NCI-H2081 treated with DMSO at 0.1 percent for 48 hours (cell line): Measurements from ENCODE around the gene SIK2.
A peak's percentile ranks its signal among the peaks of the same experiment; 100 is the strongest.

Source experiments
- DNase-seq: peaks from one replicate; lab custom pipeline; 2025; lab: John Stamatoyannopoulos, UW

Gene SIK2

DNA sequence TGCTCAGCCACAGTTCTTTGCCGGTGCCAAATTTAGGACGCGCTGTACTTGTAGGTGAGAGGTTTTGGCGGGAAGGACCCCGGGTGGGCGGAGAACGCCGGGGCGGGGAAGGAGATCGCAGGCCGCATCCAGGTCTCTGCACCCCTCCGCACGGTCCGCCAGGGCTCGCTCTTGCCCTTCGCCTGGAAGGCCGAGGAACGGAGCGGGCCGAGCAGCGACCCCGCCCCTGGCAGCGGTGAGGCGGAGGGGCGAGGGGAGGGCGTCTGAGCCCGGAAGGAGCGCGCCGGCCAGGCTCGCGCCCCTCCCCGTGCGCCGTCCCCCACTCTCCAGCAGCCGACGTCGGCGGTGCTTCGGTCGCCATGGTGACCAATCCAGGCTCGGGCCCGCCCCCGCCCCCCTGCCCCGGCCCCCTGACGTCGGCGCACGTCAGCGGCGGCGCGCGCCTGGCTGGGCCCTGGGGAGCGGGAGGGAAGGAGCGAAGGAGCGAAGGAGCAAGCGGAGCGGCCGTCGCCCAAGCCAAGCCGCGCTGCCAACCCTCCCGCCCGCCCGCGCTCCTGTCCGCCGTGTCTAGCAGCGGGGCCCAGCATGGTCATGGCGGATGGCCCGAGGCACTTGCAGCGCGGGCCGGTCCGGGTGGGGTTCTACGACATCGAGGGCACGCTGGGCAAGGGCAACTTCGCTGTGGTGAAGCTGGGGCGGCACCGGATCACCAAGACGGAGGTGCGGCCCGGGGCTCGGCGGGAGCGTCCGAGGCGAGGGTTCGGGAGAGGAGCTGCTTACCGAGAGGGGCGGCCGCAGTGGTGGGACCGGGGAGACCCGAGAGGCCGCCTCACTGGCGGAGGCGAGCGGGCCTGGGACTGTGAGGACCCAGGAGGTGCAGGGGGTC, at the start of gene SIK2:
SIK2 (plus strand) TSS at position 471 of the 886 bp plus-strand sequence; CDS start at position 586, 115 bp downstream.
- peak; percentile 76 for DNase-seq

- DNase-seq = no peak
Observed at GRCh38 chr11:111554532-111554931, 47.7 kb upstream of the SIK2 start.

GRCh38 chr11:111555255-111555654, 47.0 kb upstream of the SIK2 start:
- no peak for DNase-seq

DNA sequence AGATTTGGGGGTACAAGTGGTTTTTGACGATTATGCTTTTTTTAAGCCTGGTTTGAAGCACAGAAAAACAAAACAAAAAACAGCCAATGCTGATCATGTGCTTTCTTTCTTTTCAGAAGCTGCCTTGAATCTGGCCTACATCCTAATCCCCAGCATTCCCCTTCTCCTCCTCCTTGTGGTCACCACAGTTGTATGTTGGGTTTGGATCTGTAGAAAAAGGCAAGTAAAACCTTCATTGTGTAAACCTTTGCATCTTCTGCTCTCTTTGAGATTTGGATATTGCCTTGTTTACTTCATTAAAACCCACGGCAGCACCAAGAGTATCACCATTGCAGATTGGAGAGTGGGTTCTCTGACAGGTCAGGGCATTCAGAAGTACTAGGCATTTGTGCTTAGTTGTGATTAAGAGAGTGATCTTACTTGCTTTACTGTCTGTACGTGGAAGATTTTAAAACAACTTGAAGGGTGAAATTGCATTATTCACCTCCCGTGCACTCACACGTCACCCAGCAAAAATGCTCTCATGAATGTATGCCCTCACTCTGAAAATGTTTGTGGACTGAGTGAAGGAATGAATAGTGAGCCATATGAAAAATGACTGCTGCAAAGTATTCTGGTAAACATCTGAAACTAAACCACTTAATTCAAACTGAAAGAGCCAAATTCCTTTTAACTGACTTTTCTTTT, 44.7 kb upstream of the SIK2 start:
- DNase-seq = no peak

- no peak for DNase-seq
Observed at GRCh38 chr11:111559800-111560464, 42.3 kb upstream of the SIK2 start.

GRCh38 chr11:111560800-111561199, 41.4 kb upstream of the SIK2 start:
- no peak for DNase-seq

GRCh38 chr11:111561306-111561705, 40.9 kb upstream of the SIK2 start:
- no peak for DNase-seq

DNA sequence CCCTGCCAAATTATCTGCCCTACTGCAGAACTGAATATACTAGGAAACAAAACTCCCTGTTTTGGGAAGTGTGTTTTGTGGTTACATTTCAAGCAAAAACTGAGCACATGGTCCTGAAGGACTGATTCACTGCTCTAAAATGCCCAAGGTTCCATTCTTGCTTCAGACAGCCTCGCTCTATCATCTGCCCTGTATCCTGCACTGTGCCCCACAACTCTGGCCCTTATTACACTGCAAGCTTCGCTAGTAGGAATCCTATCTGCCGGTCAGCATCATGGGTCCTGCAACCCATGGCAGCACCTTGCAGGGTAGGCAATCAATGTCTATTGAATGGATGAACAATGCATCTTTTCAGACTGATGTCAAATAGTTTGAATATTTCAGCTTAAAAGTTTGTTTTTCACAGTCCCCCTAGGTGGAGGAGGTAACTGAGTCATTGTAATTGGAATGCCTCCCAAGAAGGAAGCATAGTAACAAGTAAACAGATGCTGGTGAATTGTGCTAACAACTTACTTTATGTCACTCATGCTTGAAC, 40.4 kb upstream of the SIK2 start:
- DNase-seq = no peak

DNA sequence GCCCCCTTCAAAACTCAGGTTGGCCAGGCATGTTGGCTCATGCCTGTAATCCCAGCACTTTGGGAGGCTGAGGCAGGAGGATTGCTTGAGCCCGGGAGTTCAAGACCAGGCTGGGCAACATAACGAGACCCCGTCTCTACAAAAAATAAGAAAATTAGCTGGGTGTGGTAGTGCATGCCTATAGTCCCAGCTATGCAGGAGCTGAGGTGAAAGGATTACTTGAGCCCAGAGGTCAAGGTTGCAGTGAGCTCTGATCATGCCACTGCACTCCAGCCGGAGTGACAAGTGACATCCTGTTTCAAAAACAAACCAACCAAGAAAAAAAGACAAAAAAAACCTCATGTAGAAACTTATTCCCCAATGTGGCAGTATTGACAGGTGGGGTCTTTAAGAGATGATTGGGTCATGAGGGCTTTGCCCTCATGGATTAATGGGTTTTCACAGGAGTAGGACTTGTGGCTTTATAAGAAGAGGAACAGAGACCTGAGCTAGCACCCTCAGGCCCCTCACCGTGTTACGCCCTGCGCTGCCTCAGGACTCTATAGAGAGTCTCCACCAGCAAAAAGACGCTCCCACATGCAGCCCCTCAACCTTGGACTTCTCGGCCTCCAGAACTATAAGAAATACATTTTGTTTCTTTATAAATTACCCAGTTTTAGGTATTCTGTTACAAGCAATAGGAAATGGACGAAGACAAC, 39.4 kb upstream of the SIK2 start:
- no peak for DNase-seq

GRCh38 chr11:111565114-111565720, 37.0 kb upstream of the SIK2 start:
- DNase-seq = peak; percentile 17

- DNase-seq = no peak
Observed at GRCh38 chr11:111566324-111566723, 35.9 kb upstream of the SIK2 start.

- DNase-seq = no peak
Observed at GRCh38 chr11:111569476-111569875, 32.8 kb upstream of the SIK2 start.

- DNase-seq = no peak
Observed at GRCh38 chr11:111570796-111571195, 31.5 kb upstream of the SIK2 start.

- DNase-seq = no peak
Observed at GRCh38 chr11:111571829-111572501, 30.3 kb upstream of the SIK2 start.

DNA sequence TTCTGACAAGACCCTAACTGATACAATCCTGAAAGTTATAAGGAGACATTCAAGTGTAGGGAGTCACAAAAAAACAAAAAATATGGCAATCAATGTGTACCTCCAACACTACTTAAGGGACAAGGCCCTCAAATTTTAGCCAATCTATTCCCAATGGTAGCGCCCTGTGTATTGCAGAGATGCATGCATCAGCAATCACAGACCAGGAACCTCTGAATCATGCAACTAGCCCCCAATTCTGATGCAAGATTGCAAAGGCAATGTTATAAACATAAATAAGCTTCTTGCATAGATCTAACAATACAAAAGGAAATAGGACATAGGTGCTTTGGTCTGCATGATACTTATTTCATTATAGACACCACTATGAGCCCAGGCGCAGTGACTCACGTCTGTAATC, 29.7 kb upstream of the SIK2 start:
- no peak for DNase-seq

GRCh38 chr11:111573821-111574249, 28.4 kb upstream of the SIK2 start:
- DNase-seq = no peak

DNA sequence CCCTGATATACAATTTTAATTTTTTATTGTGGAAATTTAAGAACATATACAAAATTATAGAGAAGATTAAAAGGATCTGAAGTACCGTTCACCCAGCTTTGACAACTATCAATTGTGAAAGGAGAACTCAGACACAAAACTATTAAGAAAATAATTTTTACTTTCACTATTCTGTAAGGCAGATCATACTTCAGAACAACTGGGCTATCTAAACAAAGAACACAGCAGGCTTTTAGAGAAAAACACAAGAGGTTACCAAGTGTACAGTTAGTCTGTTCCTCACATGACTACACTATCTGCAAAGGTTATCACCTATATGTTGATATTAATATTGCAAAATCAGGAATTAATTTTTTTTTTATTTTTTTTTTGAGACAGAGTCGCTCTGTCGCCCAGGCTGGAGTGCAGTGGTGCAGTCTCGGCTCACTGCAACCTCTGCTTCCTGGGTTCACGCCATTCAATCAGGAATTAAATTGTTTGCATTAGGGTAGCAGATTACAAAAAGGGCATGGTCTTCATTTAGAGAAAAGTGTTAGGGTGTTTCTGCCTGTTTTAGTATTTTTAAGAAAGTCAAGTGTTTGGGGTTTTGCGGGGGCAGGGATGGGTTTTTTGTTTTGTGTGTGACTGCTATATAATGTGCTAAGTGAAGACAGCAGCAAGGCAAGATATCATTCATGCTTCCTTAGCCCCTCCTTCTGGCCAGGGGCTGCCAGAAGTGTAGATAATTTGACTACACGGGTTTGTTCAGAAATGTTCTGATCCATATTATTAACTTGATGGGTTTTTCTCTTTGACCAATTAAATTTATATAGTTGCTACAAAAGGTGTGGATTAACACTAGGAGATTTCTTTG, 27.6 kb upstream of the SIK2 start:
- no peak for DNase-seq

DNA sequence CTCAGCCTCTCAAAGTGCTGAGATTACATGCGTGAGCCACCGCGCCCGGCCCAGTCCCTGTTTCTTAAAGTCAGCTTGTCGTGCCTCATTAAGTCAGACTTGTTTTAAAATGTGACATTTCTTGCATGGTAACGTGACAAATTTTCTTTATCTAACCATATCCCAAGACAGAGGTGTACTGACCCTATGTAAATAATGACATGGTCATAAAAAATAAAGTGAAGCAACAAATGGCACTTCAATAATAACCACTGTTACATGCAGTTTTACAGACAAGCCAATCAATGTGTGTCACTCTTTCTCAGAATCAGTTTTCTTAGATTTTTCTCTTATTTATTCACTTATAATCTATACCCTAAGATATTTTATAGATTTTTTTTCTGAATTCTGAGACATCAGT, 26.5 kb upstream of the SIK2 start:
- DNase-seq = no peak

DNA sequence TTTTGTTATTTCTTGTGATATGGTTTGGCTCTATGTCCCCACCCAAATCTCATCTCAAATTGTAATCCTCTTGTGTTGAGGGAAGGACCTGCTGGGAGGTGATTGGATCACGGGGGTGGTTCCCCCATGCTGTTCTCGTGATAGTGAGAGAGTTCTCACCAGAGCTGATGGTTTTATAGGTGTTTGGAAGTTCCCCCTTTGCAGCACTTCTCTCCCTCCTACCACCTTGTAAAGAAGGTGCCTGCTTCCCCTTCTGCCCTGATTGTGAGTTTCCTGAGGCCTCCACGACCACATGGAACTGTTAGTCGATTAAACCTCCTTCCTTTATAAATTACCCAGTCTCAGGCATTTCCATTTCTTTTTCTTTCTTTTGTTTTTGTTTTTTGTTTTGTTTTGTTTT, 24.4 kb upstream of the SIK2 start:
- no peak for DNase-seq

DNA sequence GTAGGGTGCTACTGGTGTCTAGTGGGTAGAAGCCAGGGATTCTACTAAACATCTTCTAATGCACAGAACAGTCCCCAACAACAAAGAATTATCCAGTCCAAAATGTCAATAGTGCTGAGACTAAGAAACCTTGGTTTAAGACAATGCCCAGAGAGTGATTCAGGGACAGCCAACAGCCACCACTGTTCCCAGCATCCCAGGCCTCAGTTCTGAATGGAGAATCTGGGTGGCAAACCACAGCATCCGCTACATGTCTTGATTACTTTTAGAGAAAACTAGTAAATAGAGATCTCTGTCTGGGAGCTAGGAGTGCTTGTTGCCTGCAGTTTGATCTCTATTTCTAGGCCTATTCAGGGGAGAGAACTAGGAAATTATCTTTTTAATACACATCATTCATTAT, 20.9 kb upstream of the SIK2 start:
- no peak for DNase-seq
